Daoy (cell line): ENCODE measurements around the gene TGM2. TPM values are rescaled to one million over a fixed set of nuclear protein-coding genes. Genes with fewer than 3 reads are reported as not detected.
"Not testable (repeated sequence)": the region's sequence is repeated elsewhere in the genome, so short reads cannot be mapped to it uniquely, and the experiment has no call there.

ENCODE experiments used
- DNase-seq: peaks from one replicate; pipeline ENCODE4 v3.0.0-alpha.2; 2015; ENCODE audit warnings: low read depth
- total RNA-seq: library from RNA; depleted of rRNA; stranded (reverse); fragments of >200 nt; shearing (Covaris generic); gene quantifications from 2 replicates; pipeline ENCODE4 v1.2.3, GENCODE V29; 2014

TGM2 gene
- total RNA-seq, 1 experiment from 2014 or later = 27.3 TPM

- no peak for DNase-seq
Observed at GRCh38 chr20:38115205-38115604, 49.9 kb downstream of the TGM2 start.

GRCh38 chr20:38114353-38114791 is 50.7 kb downstream of the TGM2 start:
- peak; percentile 47 for DNase-seq

DNA sequence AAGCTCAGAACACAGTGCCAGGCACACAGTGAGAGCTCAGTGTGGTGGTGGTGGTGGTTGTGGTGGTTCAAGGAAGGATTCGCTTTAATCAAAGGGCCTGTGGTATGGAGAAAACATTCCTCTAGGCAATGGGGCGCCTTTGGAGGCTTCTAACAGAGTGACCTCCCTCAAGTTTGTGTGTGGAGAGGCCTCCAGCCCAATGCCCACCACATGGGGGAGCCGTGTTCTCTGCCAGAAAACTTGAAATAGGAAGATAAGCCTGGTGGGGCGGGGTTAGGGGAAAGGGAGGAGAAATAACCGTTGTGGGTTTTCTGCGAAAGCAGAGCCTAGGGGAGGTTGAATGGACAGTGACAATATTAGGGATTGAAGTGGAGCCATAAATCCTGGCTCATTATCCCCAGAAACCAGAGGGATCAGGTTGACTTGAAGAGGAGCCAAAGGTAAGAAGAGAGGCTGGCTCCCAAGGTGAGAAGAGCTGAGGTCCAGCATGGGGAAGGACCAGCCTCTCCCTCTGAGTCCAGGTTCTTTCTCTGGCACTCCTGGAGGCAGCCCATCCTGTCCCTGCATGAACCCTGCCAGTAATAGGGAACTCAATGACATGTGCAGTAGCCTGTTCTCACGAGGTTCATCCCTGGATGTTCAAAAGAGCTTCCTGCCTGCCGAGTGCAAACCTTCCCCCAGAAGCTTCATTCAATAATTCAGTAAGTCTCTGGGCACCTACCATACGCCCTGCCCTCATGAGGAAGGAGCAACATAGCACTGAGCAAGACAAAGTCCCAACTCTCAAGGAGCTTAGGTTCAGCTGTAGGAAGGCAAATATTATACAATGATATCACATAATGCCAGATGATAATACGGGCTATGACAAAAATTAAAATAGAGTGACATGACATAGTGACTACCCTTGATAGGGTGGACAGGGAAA is 51.4 kb downstream of the TGM2 start:
- DNase-seq = peak; percentile 61

DNA sequence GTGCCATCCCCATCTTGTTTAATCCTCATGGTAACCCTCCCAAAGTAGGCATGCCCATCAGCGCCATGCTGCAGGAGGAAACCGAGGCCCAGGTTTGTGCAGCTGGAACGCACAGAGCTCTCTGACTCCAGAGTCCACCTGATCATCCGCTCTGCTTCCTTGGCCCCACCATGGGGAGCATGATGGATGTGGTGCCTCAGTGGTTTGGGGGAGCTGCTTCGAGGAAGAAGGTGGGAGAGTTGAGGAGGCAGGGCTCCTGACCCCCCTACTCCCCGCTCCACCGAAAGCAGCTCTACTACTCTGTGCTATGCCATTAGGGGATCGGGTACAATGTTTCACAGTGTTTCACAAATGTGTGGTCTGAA is 52.2 kb downstream of the TGM2 start:
- DNase-seq = no peak

- no peak for DNase-seq
Observed at GRCh38 chr20:38112261-38112929, 52.7 kb downstream of the TGM2 start.

DNA sequence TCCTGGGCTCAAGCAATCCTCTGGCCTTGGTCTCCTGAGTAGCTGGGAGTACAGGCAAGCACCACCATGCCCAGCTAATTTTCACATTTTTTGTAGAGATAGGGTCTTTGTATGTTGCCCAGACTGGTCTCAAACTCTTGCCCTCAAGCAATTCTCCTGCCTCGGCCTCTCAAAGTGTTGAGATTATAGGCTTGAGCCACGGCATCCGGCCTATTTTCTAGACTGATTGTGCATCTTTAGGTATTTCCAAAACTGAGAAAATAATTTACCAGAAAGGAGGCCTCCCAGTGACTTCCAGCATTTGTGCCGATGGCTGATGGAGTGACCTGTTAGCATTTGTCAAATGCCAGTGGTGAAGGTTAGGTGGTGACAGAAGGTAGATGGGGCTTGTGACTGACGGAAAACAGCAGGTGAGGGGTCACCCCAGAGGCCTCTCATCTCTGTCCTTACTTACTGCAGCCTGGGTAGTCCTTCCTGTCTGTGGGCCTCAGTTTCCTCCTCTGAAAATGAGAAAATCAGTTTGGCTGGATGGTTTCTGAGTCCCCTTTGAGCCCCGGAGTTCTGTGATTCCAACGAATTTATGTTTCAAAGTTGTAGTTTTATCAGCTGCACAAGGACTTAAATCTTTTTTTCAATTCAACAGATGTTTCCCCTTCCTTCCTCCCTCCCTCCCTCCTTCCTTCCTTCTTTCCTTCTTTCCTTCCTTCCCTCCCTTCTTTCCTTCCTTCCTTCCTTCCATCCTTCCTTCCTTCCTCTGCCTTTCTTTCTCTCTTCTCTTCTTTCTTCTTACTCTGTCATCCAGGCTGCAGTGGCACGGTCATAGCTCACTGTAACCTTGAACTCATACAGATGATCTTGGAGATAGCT is 53.5 kb downstream of the TGM2 start:
- no peak for DNase-seq

DNA sequence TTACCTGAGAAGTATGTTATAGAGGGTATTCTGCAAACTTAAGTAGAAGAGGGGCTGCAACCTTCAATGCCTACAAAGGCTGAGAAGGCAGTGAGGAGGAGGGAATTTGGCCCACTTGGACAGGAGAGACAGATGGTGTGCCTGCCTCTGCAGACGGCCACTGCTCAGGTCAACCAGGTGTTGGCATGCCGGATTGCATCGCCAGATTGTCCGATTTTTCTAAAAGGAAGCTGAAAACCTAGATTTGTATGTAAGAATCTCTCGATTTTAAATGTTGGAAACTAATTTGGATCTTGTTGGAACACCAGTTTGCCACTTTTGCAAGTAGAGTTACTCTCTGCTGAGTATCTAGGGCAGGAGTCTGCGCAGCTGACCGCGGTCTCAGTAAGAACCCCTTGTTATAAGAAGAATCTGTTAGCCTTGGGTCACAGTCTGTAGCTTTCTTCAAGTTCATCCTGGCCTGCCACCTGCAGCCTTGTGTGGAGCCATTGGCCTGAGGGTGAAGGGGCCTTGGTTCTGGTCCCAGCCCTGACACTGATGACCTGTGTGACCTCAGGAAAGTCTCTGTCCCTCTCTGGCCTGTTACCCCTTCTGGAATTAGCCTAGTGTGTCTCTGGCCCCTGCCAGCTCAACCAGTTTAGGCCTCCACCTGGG is 54.4 kb downstream of the TGM2 start:
- no peak for DNase-seq

GRCh38 chr20:38109591-38110524 is 55.2 kb downstream of the TGM2 start:
- DNase-seq = peak; percentile 96

GRCh38 chr20:38108986-38109541 is 56.0 kb downstream of the TGM2 start:
- no peak for DNase-seq

GRCh38 chr20:38108438-38108985 is 56.6 kb downstream of the TGM2 start:
- DNase-seq = no peak

GRCh38 chr20:38107916-38108315 is 57.2 kb downstream of the TGM2 start:
- not testable (repeated sequence) for DNase-seq

GRCh38 chr20:38107386-38107785 is 57.7 kb downstream of the TGM2 start:
- not testable (repeated sequence) for DNase-seq

- no peak for DNase-seq
Observed at GRCh38 chr20:38106461-38106860, 58.6 kb downstream of the TGM2 start.

GRCh38 chr20:38104285-38104684 is 60.8 kb downstream of the TGM2 start:
- no peak for DNase-seq

DNA sequence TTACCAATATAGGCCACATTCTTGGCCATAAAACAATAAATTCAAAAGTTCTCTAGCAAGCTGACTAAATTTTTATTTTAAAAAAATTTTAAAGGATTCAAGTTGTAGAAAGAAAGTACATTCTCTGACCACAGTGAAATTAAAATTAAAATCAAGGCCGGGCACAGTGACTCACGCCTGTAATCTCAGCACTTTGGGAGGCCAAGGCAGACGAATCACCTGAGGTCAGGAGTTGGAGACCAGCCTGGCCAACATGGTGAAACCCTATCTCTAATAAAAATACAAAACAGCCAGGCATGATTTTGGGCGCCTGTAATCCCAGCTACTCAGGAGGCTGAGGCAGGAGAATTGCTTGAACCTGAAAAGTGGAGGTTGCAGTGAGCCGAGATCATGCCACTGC is 62.9 kb downstream of the TGM2 start:
- DNase-seq = not testable (repeated sequence)

DNA sequence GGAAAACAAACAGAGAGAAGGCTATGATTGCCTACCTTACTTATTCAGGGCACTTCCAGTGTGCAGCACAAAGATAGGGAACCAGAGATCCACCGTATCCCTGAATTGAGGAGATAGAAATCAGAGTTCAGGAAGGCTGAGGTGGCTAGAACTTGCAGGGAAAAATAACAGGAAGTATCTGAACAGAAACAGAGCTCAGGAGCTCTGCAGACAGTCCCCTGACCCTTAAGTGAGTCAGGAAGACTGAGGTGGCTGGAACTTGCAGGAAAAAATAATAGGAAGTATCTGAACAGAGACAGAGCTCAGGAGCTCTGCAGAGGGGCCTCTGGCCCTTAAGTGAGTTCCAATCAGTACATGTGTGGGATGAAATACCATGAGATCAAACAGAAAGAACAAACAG is 66.1 kb downstream of the TGM2 start:
- no peak for DNase-seq

GRCh38 chr20:38095017-38095686 is 69.9 kb downstream of the TGM2 start:
- DNase-seq = no peak

GRCh38 chr20:38094373-38094891 is 70.6 kb downstream of the TGM2 start:
- peak; percentile 63 for DNase-seq

DNA sequence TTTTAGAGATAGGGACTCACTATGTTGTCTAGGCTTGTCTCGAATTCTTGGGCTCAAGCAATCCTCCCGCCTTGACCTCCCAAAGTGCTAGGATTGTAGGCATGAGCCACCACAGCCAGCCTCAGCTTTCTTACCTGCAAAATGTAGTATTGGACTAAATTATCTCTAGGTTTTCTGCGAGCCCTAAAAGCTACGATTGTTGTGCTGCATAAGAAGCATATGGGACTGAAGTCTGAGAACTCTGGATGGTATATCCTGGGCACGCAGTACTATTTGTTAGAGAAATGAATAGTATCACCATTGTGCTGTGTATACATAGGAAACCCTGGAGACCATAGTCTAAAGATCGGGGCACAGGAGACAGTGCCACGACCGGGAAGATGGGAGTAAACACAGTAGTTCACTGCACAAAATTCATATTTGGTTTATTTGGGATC is 71.4 kb downstream of the TGM2 start:
- no peak for DNase-seq
